SK-N-SH (cell line): ENCODE results near the gene BRIX1. TPM values are rescaled to one million over a fixed set of nuclear protein-coding genes. Genes with fewer than 3 reads are reported as not detected.

Experiments used
- CTCF ChIA-PET: fragments of 300-600, 350-600 bp; formaldehyde crosslinking; extraction: SDS; loops from one replicate; lab custom pipeline; 2021; lab: Yijun Ruan, JAX
- POLR2A ChIA-PET: fragments of 350-600 bp; sonication (Branson Sonifier 250); formaldehyde crosslinking; extraction: SDS; loops from one replicate; lab custom pipeline; 2020; ENCODE audit warnings: antibody characterized with exemption, inconsistent platforms; lab: Yijun Ruan, JAX
- DNase-seq: peaks from one replicate; pipeline ENCODE4 v3.0.0; 2012
- H2AFZ ChIP-seq: fragments of 200-600 bp; sonication (generic); 2 replicates; pipeline ENCODE4 v1.8.1; 2016; ENCODE audit warnings: antibody characterized with exemption, mild to moderate bottlenecking, low read depth
- H3F3A ChIP-seq: fragments of 200-600 bp; sonication (generic); replicated peaks from 2 replicates; pipeline ENCODE3; 2016; ENCODE audit warnings: antibody characterized with exemption, mild to moderate bottlenecking; ENCODE audit not compliant: insufficient read depth
- H3K27ac ChIP-seq, 2 experiments: fragments of 200-500 bp in 1 of 2; fragments of 200-600 bp in 1 of 2; sonication (Bioruptor generic) in 1 of 2; sonication (generic), shearing (Covaris generic) in 1 of 2; 2 replicates each; pipeline versions ENCODE4 v1.5.1 to v1.6.1; 2014 to 2016; ENCODE audit warnings: low read depth in 2 of 2, inconsistent platforms in 1 of 2, low read length in 1 of 2, mild to moderate bottlenecking in 1 of 2, mixed read lengths in 1 of 2
- H3K27me3 ChIP-seq: fragments of 200-600 bp; sonication (generic), shearing (Covaris generic); 2 replicates; pipeline ENCODE4 v1.6.1; 2016; ENCODE audit warnings: mixed run types; ENCODE audit not compliant: insufficient read depth
- H3K36me3 ChIP-seq, 2 experiments: fragments of 200-500 bp in 1 of 2; fragments of 200-600 bp in 1 of 2; sonication (Bioruptor generic) in 1 of 2; sonication (generic) in 1 of 2; replicated peaks in 1 of 2; 2 replicates each; pipeline versions ENCODE3 to v1.5.1; 2014 to 2016; ENCODE audit warnings: low read length in 1 of 2, mild to moderate bottlenecking in 1 of 2; ENCODE audit not compliant: insufficient read depth in 2 of 2, control insufficient read depth in 1 of 2
- H3K4me1 ChIP-seq, 2 experiments: fragments of 200-500 bp in 1 of 2; fragments of 200-600 bp in 1 of 2; sonication (Bioruptor generic) in 1 of 2; sonication (generic), shearing (Covaris generic) in 1 of 2; 2 replicates each; pipeline versions ENCODE4 v1.5.1 to v1.6.1; 2014 to 2016; ENCODE audit warnings: low read depth in 1 of 2, low read length in 1 of 2, mixed run types in 1 of 2; ENCODE audit not compliant: insufficient read depth in 2 of 2, control insufficient read depth in 1 of 2
- H3K4me2 ChIP-seq: fragments of 200-600 bp; sonication (generic), shearing (Covaris generic); 2 replicates; pipeline ENCODE4 v1.6.1; 2017; ENCODE audit warnings: mixed run types
- H3K4me3 ChIP-seq, 2 experiments: fragments of 200-500 bp in 1 of 2; fragments of 200-600 bp in 1 of 2; sonication (Bioruptor generic) in 1 of 2; sonication (generic), shearing (Covaris generic) in 1 of 2; 2 replicates each; pipeline versions ENCODE4 v1.5.1 to v1.8.1; 2014 to 2016; ENCODE audit warnings: low read depth in 2 of 2, inconsistent platforms in 1 of 2, low read length in 1 of 2, mild to moderate bottlenecking in 1 of 2, mixed read lengths in 1 of 2, moderate library complexity in 1 of 2
- H3K79me2 ChIP-seq: fragments of 200-600 bp; sonication (generic); 2 replicates; pipeline ENCODE4 v1.8.1; 2017; ENCODE audit warnings: mild to moderate bottlenecking; ENCODE audit not compliant: insufficient read depth
- H3K9ac ChIP-seq: fragments of 200-600 bp; sonication (generic); 2 replicates; pipeline ENCODE4 v1.6.1; 2017; ENCODE audit warnings: mixed run types
- H3K9me2 ChIP-seq: fragments of 200-600 bp; sonication (generic); 2 replicates; pipeline ENCODE4 v1.6.1; 2017; ENCODE audit warnings: mixed run types
- H3K9me3 ChIP-seq: fragments of 200-600 bp; sonication (generic); 2 replicates; pipeline ENCODE4 v1.6.1; 2017; ENCODE audit warnings: mixed run types, mild to moderate bottlenecking, moderate library complexity
- H4K20me1 ChIP-seq: fragments of 200-600 bp; sonication (generic); 2 replicates; pipeline ENCODE4 v1.6.1; 2017; ENCODE audit warnings: mild to moderate bottlenecking, mixed run types; ENCODE audit not compliant: insufficient read depth
- ELF1 ChIP-seq: IDR thresholded peaks from 2 replicates; pipeline ENCODE4 v1.4.0; 2012
- EP300 ChIP-seq, 2 experiments: IDR thresholded peaks; 2 replicates each; pipeline versions ENCODE4 v1.4.0 to v1.6.1; 2012; ENCODE audit warnings: borderline replicate concordance in 1 of 2, low read depth in 1 of 2, low read length in 1 of 2
- EZH2phosphoT487 ChIP-seq: fragments of 200-600 bp; sonication (generic); IDR thresholded peaks from 2 replicates; pipeline ENCODE4 v1.6.1; 2017; ENCODE audit warnings: low read depth, mixed run types, mild to moderate bottlenecking, antibody characterized with exemption, moderate library complexity, borderline replicate concordance
- FOXM1 ChIP-seq: IDR thresholded peaks from 2 replicates; pipeline ENCODE4 v1.4.0; 2012; ENCODE audit warnings: low read depth, mild to moderate bottlenecking
- GATA2 ChIP-seq: sonication (generic); formaldehyde crosslinking; IDR thresholded peaks from 2 replicates; pipeline ENCODE4 v1.5.0; 2020; ENCODE audit warnings: mild to moderate bottlenecking, missing genetic modification reagents
- JUND ChIP-seq: IDR thresholded peaks from 2 replicates; pipeline ENCODE4 v1.4.0; 2012
- NRF1 ChIP-seq: IDR thresholded peaks from 2 replicates; pipeline ENCODE4 v1.6.1; 2012; ENCODE audit warnings: low read depth, mild to moderate bottlenecking, low read length
- RAD21 ChIP-seq: IDR thresholded peaks from 2 replicates; pipeline ENCODE4 v1.6.1; 2012; ENCODE audit warnings: mild to moderate bottlenecking, low read length
- SIN3A ChIP-seq: IDR thresholded peaks from 2 replicates; pipeline ENCODE4 v1.6.1; 2012; ENCODE audit warnings: low read depth, mild to moderate bottlenecking, low read length, moderate library complexity, borderline replicate concordance
- TCF12 ChIP-seq: IDR thresholded peaks from 2 replicates; pipeline ENCODE4 v1.4.0; 2012
- TEAD4 ChIP-seq: IDR thresholded peaks from 2 replicates; pipeline ENCODE4 v1.4.0; 2012; ENCODE audit warnings: mild to moderate bottlenecking, borderline replicate concordance; ENCODE audit not compliant: insufficient read depth
- YY1 ChIP-seq: IDR thresholded peaks from 2 replicates; pipeline ENCODE4 v1.4.0; 2012; ENCODE audit warnings: low read depth, mild to moderate bottlenecking
- WGBS: methylation state at CpG from one replicate; pipeline ENCODE4 v1.1.6; 2017; ENCODE audit warnings: low lambda C conversion rate; 5-methylcytosine and 5-hydroxymethylcytosine counted together
- polyA plus RNA-seq, 3 experiments: library from polyadenylated mRNA; depleted of rRNA; stranded (reverse); fragments of >200 nt; gene quantifications; 2 replicates each; pipeline ENCODE4 v1.2.3, GENCODE V29; 2012
- TF ChIP-seq, protein P1 (sequence below): IDR thresholded peaks from 2 replicates; pipeline ENCODE4 v1.4.0; 2012; ENCODE audit warnings: low read depth, borderline replicate concordance
- TF ChIP-seq, protein P2 (sequence below): IDR thresholded peaks from 2 replicates; pipeline ENCODE4 v1.4.0; 2012; ENCODE audit warnings: low read depth, borderline replicate concordance

Gene BRIX1
- polyA plus RNA-seq, 1 of the 3 experiments (the other 2 are of a cell fraction), result 18.4 TPM

DNA sequence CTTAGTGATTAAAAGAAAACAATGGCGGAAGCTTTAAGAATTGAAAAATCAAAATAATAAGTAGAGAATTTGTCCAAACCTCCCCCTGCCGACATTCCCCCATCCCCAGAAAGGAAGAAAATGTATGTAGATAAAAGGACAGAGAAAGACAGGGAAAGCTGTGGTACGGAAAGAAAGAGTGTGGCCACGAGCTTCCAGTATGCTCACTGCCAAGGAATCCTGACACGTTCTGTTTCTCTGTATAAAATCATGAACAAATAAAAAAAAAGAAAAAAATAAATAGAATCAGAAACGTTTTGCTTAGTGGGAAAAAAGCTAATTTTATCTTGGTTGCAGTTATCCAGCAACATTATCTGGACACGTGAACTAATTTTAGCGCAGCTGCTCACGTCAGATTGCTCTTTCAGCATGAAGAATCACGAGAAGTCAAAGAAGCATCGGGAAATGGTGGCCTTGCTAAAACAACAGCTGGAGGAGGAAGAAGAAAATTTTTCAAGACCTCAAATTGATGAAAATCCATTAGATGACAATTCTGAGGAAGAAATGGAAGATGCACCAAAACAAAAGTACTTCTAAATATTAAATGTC is 29.0 kb downstream of the BRIX1 start:
- no peak overlapping the region for H2AFZ ChIP-seq
- no peaks in the 10 kb centered on the region for H3K27me3 ChIP-seq
- H3K79me2 ChIP-seq, result no peaks in the 10 kb centered on the region
- POLR2A ChIA-PET, result no interaction called here
- H3K27ac ChIP-seq, result no peak overlapping the region
- H3K36me3 ChIP-seq, result peaks cover 59 to 77% of the 10 kb centered on the region in 2 experiments
- no peak overlapping the region for H3K9ac ChIP-seq
- H3K9me2 ChIP-seq, result no peaks in the 10 kb centered on the region
- no peaks in the 10 kb centered on the region for H3K4me1 ChIP-seq
- H3K9me3 ChIP-seq, result no peaks in the 10 kb centered on the region
- WGBS, result 88% methylated on average over 11 of the region's 11 CpGs
- DNase-seq, result no peak
- CTCF ChIA-PET, result interaction anchor here (1.0 to 1.4 kb wide), 3 partner anchors 10 to 58 kb away, joined by 4 to 5 read pairs (median 5); no protein-coding TSS in a partner anchor
- H3F3A ChIP-seq, result no peaks in the 10 kb centered on the region
- no peaks in the 10 kb centered on the region for H4K20me1 ChIP-seq
- H3K4me2 ChIP-seq, result no peak overlapping the region
- no peak overlapping the region for H3K4me3 ChIP-seq
- TF ChIP-seq EZH2phosphoT487, result no peak
- TF ChIP-seq ELF1, result no peak
- TF ChIP-seq GATA2 (CRISPR knock-in tag), result no peak
- no peak for TF ChIP-seq NRF1
- no peak for TF ChIP-seq TCF12
- TF ChIP-seq, protein P1, sequence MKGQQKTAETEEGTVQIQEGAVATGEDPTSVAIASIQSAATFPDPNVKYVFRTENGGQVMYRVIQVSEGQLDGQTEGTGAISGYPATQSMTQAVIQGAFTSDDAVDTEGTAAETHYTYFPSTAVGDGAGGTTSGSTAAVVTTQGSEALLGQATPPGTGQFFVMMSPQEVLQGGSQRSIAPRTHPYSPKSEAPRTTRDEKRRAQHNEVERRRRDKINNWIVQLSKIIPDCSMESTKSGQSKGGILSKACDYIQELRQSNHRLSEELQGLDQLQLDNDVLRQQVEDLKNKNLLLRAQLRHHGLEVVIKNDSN, result no peak
- TF ChIP-seq TEAD4, result no peak
- no peak for TF ChIP-seq YY1
- TF ChIP-seq RAD21, result no peak
- TF ChIP-seq JUND, result no peak
- no peak for TF ChIP-seq EP300 (IDR thresholded peaks at IDR 0.05; ENCODE audit: borderline replicate concordance in 1 of 2, low read depth in 1 of 2, low read length in 1 of 2)
- TF ChIP-seq SIN3A, result no peak
- TF ChIP-seq, all 33 proteins: peak for 0

DNA sequence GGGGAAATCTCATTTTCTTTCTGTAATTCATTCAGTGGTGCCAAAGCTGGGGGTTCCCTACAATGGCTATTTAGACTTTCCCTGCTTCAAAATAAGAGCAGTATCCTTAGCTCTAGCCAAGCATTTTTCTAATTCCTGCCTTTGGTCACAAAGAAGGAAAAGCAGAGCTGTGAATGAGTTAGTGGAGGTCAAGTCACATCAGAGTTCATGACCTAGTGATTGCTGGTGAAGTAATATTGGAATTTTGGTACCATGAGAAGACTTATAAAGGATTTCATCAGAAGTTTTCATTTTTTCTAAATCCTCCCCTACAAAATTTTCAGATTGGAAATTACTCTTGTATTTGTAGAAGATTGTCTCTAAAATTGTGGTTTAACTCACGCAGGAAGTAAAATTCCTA is 41.8 kb downstream of the BRIX1 start:
- no peak overlapping the region for H2AFZ ChIP-seq
- DNase-seq, result no peak
- no peak overlapping the region for H3K27ac ChIP-seq
- H3K4me2 ChIP-seq, result no peak overlapping the region
- WGBS, result 100% methylated on average over 1 of the region's 1 CpG
- peaks cover 26 to 27% of the 10 kb centered on the region in 2 experiments for H3K36me3 ChIP-seq
- no peaks in the 10 kb centered on the region for H3K27me3 ChIP-seq
- H3K4me3 ChIP-seq, result no peak overlapping the region
- no peaks in the 10 kb centered on the region for H3K4me1 ChIP-seq
- no peak overlapping the region for H3K9ac ChIP-seq
- H3F3A ChIP-seq, result peaks cover 16% of the 10 kb centered on the region
- H3K79me2 ChIP-seq, result no peaks in the 10 kb centered on the region
- ChIA-PET POLR2A (no interaction called here), CTCF (interaction anchor here (0.6 to 2.2 kb wide), 10 partner anchors 14 to 466 kb away, joined by 3 to 11 read pairs (median 4); no protein-coding TSS in a partner anchor)
- TF ChIP-seq EP300 (IDR thresholded peaks at IDR 0.05; ENCODE audit: borderline replicate concordance in 1 of 2, low read depth in 1 of 2, low read length in 1 of 2), result no peak
- TF ChIP-seq SIN3A, result no peak
- no peak for TF ChIP-seq RAD21
- no peak for TF ChIP-seq NRF1
- TF ChIP-seq, protein P2, sequence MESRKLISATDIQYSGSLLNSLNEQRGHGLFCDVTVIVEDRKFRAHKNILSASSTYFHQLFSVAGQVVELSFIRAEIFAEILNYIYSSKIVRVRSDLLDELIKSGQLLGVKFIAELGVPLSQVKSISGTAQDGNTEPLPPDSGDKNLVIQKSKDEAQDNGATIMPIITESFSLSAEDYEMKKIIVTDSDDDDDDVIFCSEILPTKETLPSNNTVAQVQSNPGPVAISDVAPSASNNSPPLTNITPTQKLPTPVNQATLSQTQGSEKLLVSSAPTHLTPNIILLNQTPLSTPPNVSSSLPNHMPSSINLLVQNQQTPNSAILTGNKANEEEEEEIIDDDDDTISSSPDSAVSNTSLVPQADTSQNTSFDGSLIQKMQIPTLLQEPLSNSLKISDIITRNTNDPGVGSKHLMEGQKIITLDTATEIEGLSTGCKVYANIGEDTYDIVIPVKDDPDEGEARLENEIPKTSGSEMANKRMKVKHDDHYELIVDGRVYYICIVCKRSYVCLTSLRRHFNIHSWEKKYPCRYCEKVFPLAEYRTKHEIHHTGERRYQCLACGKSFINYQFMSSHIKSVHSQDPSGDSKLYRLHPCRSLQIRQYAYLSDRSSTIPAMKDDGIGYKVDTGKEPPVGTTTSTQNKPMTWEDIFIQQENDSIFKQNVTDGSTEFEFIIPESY, result no peak
- TF ChIP-seq FOXM1, result no peak
- H3K9me3 ChIP-seq, result no peaks in the 10 kb centered on the region
- no peaks in the 10 kb centered on the region for H3K9me2 ChIP-seq
- H4K20me1 ChIP-seq, result no peaks in the 10 kb centered on the region
